Measurements from ENCODE around the gene GTSE1.
A peak's percentile ranks its signal among the peaks of the same experiment; 100 is the strongest.

The GTSE1 gene

GRCh38 chr22:46363611-46364321 is 67.1 kb downstream of the GTSE1 start:
- DNase-seq (ENCODE audit: low read depth in 1 of 2, low spot score in 1 of 2), result no peak

GRCh38 chr22:46364341-46365165 is 67.9 kb downstream of the GTSE1 start:
- DNase-seq (ENCODE audit: low read depth in 1 of 2, low spot score in 1 of 2), result no peak

- no peak for DNase-seq (ENCODE audit: low read depth in 1 of 2, low spot score in 1 of 2)
Observed at GRCh38 chr22:46365166-46365624, 68.5 kb downstream of the GTSE1 start.

GRCh38 chr22:46366327-46366731 is 69.7 kb downstream of the GTSE1 start:
- no peak for DNase-seq (ENCODE audit: low read depth in 1 of 2, low spot score in 1 of 2)

GRCh38 chr22:46366801-46367706 is 70.4 kb downstream of the GTSE1 start:
- no peak for DNase-seq (ENCODE audit: low read depth in 1 of 2, low spot score in 1 of 2)

GRCh38 chr22:46367707-46368191 is 71.1 kb downstream of the GTSE1 start:
- DNase-seq (ENCODE audit: low read depth in 1 of 2, low spot score in 1 of 2), result peak; percentile 48 to 58

- no peak for DNase-seq (ENCODE audit: low read depth in 1 of 2, low spot score in 1 of 2)
Observed at GRCh38 chr22:46368422-46368821, 71.8 kb downstream of the GTSE1 start.

GRCh38 chr22:46368871-46369715 is 72.4 kb downstream of the GTSE1 start:
- no peak for DNase-seq (ENCODE audit: low read depth in 1 of 2, low spot score in 1 of 2)

GRCh38 chr22:46369716-46370583 is 73.3 kb downstream of the GTSE1 start:
- no peak for DNase-seq (ENCODE audit: low read depth in 1 of 2, low spot score in 1 of 2)

GRCh38 chr22:46370584-46371291 is 74.1 kb downstream of the GTSE1 start:
- no peak for DNase-seq (ENCODE audit: low read depth in 1 of 2, low spot score in 1 of 2)

GRCh38 chr22:46371623-46372226 is 75.1 kb downstream of the GTSE1 start:
- no peak for DNase-seq (ENCODE audit: low read depth in 1 of 2, low spot score in 1 of 2)

- no peak for DNase-seq (ENCODE audit: low read depth in 1 of 2, low spot score in 1 of 2)
Observed at GRCh38 chr22:46372686-46373085, 76.0 kb downstream of the GTSE1 start.

- no peak for DNase-seq (ENCODE audit: low read depth in 1 of 2, low spot score in 1 of 2)
Observed at GRCh38 chr22:46373159-46373558, 76.5 kb downstream of the GTSE1 start.

GRCh38 chr22:46373921-46374662 is 77.4 kb downstream of the GTSE1 start:
- no peak for DNase-seq (ENCODE audit: low read depth in 1 of 2, low spot score in 1 of 2)

GRCh38 chr22:46374663-46375474 is 78.2 kb downstream of the GTSE1 start:
- no peak for DNase-seq (ENCODE audit: low read depth in 1 of 2, low spot score in 1 of 2)

- no peak for DNase-seq (ENCODE audit: low read depth in 1 of 2, low spot score in 1 of 2)
Observed at GRCh38 chr22:46376111-46376510, 79.4 kb downstream of the GTSE1 start.
